HuH-7.5 (cell line): ENCODE measurements around the gene ADI1.
"Not testable (repeated sequence)": the region's sequence is repeated elsewhere in the genome, so short reads cannot be mapped to it uniquely, and the experiment has no call there.

Experiments
- DNase-seq: peaks from one replicate; pipeline ENCODE4 v3.0.0; 2011; ENCODE audit warnings: low spot score

ADI1 gene

GRCh38 chr2:3529316-3530025 lies 10.1 kb upstream of the ADI1 start:
- DNase-seq: no peak

GRCh38 chr2:3527886-3528785 lies 8.8 kb upstream of the ADI1 start:
- no peak for DNase-seq

- DNase-seq: no peak
Observed at GRCh38 chr2:3526871-3527270, 7.5 kb upstream of the ADI1 start.

GRCh38 chr2:3523551-3524041 lies 4.3 kb upstream of the ADI1 start:
- DNase-seq: no peak

- DNase-seq: no peak
Observed at GRCh38 chr2:3522961-3523421, 3.7 kb upstream of the ADI1 start.

- no peak for DNase-seq
Observed at GRCh38 chr2:3520591-3520990, 1.3 kb upstream of the ADI1 start.

GRCh38 chr2:3518496-3519254 lies 656 bp downstream of the ADI1 start:
- DNase-seq: peak; percentile 97

GRCh38 chr2:3517948-3518495 lies 1.3 kb downstream of the ADI1 start:
- DNase-seq: no peak

- no peak for DNase-seq
Observed at GRCh38 chr2:3516831-3517230, 2.5 kb downstream of the ADI1 start.

- not testable (repeated sequence) for DNase-seq
Observed at GRCh38 chr2:3515438-3515837, 3.9 kb downstream of the ADI1 start.

GRCh38 chr2:3513026-3513810 lies 6.1 kb downstream of the ADI1 start:
- no peak for DNase-seq

- no peak for DNase-seq
Observed at GRCh38 chr2:3512086-3512485, 7.2 kb downstream of the ADI1 start.

- no peak for DNase-seq
Observed at GRCh38 chr2:3505771-3506170, 13.6 kb downstream of the ADI1 start.

- DNase-seq: no peak
Observed at GRCh38 chr2:3504741-3505140, 14.6 kb downstream of the ADI1 start.

GRCh38 chr2:3503483-3503882 lies 15.8 kb downstream of the ADI1 start:
- no peak for DNase-seq

GRCh38 chr2:3503046-3503445 lies 16.3 kb downstream of the ADI1 start:
- no peak for DNase-seq

- DNase-seq: no peak
Observed at GRCh38 chr2:3500326-3500899, 18.9 kb downstream of the ADI1 start.

GRCh38 chr2:3498783-3499394 lies 20.4 kb downstream of the ADI1 start:
- no peak for DNase-seq

GRCh38 chr2:3496708-3497080 lies 22.6 kb downstream of the ADI1 start:
- not testable (repeated sequence) for DNase-seq

- no peak for DNase-seq
Observed at GRCh38 chr2:3494984-3495666, 24.2 kb downstream of the ADI1 start.
